CD4-positive, CD25-positive, alpha-beta regulatory T cell (primary cell): ENCODE results near the gene C19orf47. TPM values are rescaled to one million over a fixed set of nuclear protein-coding genes. Genes with fewer than 3 reads are reported as not detected.
A peak's percentile ranks its signal among the peaks of the same experiment; 100 is the strongest.

Source experiments
- ATAC-seq, 2 donors: fragments of 150-1000 bp; cut with Tn5 transposase; one replicate each; pipeline ENCODE4 v1.10.0; 2021; ENCODE audit warnings: low read depth in 2 of 2, moderate number of reproducible peaks in 2 of 2, moderate library complexity in 1 of 2
- DNase-seq, 3 donors: peaks; one replicate each; pipeline versions ENCODE4 v3.0.0 to v3.0.0-alpha.2; 2012 to 2022; ENCODE audit warnings: mixed read lengths in 1 of 3
- H3K27ac ChIP-seq: one replicate; pipeline ENCODE4 v1.7.0; 2013; ENCODE audit warnings: mild to moderate bottlenecking, low read length; ENCODE audit not compliant: insufficient read depth, poor library complexity, severe bottlenecking
- H3K27me3 ChIP-seq: one replicate; pipeline ENCODE4 v1.7.0; 2013; ENCODE audit warnings: low read length; ENCODE audit not compliant: control insufficient read depth, insufficient read depth
- H3K36me3 ChIP-seq: one replicate; pipeline ENCODE4 v1.7.0; 2013; ENCODE audit warnings: mild to moderate bottlenecking, low read length, moderate library complexity; ENCODE audit not compliant: control insufficient read depth, insufficient read depth
- H3K4me1 ChIP-seq: 2 replicates; pipeline ENCODE4 v1.7.0; 2013; ENCODE audit warnings: mild to moderate bottlenecking, low read length; ENCODE audit not compliant: insufficient read depth, control insufficient read depth, poor library complexity, severe bottlenecking
- H3K4me3 ChIP-seq: one replicate; pipeline ENCODE4 v1.7.0; 2013; ENCODE audit warnings: low read depth, mild to moderate bottlenecking, low read length, moderate library complexity
- H3K9me3 ChIP-seq, 2 experiments: 1 replicate in 1 of 2; 2 replicates in 1 of 2; pipeline ENCODE4 v1.7.0; 2013; ENCODE audit warnings: low read length in 2 of 2, mild to moderate bottlenecking in 1 of 2, moderate library complexity in 1 of 2; ENCODE audit not compliant: control insufficient read depth in 2 of 2
- H3K27ac Mint-ChIP-seq, 3 donors: one replicate each; pipeline ENCODE4 v1.8.0; 2020 to 2022; ENCODE audit warnings: mild to moderate bottlenecking in 3 of 3, mixed read lengths in 3 of 3, moderate library complexity in 2 of 3
- H3K27me3 Mint-ChIP-seq: one replicate; pipeline ENCODE4 v1.8.0; 2022; ENCODE audit warnings: mild to moderate bottlenecking, mixed read lengths
- H3K36me3 Mint-ChIP-seq: one replicate; pipeline ENCODE4 v1.8.0; 2020; ENCODE audit warnings: mixed read lengths
- H3K4me1 Mint-ChIP-seq, 4 donors: one replicate each; pipeline ENCODE4 v1.8.0; 2020 to 2022; ENCODE audit warnings: mixed read lengths in 4 of 4, mild to moderate bottlenecking in 1 of 4
- H3K4me3 Mint-ChIP-seq, 4 donors: one replicate each; pipeline ENCODE4 v1.8.0; 2020 to 2022; ENCODE audit warnings: mild to moderate bottlenecking in 4 of 4, mixed read lengths in 4 of 4, moderate library complexity in 3 of 4
- H3K9me3 Mint-ChIP-seq, 7 donors: one replicate each; pipeline ENCODE4 v1.8.0; 2020 to 2022; ENCODE audit warnings: mixed read lengths in 7 of 7, mild to moderate bottlenecking in 3 of 7, moderate library complexity in 2 of 7
- polyA plus RNA-seq, 4 donors: library from polyadenylated mRNA; unstranded; fragments of 300-500 nt; fragmentation: Illumina TruSeq; gene quantifications; one replicate each; pipeline ENCODE4 v1.2.3, GENCODE V29; 2021
- total RNA-seq: library from RNA; stranded (reverse); gene quantifications from one replicate; pipeline ENCODE4 v1.2.3, GENCODE V29; 2022

The C19orf47 gene
- total RNA-seq = 12.4 TPM
- polyA plus RNA-seq = 1 to 10 TPM; 5.9 to 8.3 (median 6.7) TPM

- no peaks in the 10 kb centered on the region for H3K36me3 ChIP-seq
Observed at GRCh38 chr19:40348125-40348913, at the start of gene C19orf47, which contains the start of gene PLD3. C19orf47 (minus strand) TSS chr19:40348397; CDS start chr19:40341857, 6,540 bp downstream. PLD3 (plus strand) TSS chr19:40348695; CDS start chr19:40366484, 17,789 bp downstream.

GRCh38 chr19:40397568-40397906 is 49.3 kb upstream of the C19orf47 start:
- H3K4me3 Mint-ChIP-seq = no peak overlapping the region

More at GRCh38 chr19:40348125-40348913, at the start of gene C19orf47, which contains the start of gene PLD3:
- Histone ChIP-seq H3K27ac (peak within 1 kb of the TSS; percentile 82), H3K4me1 (peaks cover 20% of the 10 kb centered on the region), H3K27me3 (no peaks in the 10 kb centered on the region), H3K9me3 (no peaks in the 10 kb centered on the region), H3K4me3 (peak within 1 kb of the TSS; percentile 97)
- H3K9me3 Mint-ChIP-seq = no peaks in the 10 kb centered on the region
- H3K27ac Mint-ChIP-seq = peak within 1 kb of the TSS; percentile 84 to 94 (median 92)
- no peaks in the 10 kb centered on the region for H3K27me3 Mint-ChIP-seq
- peak within 1 kb of the TSS; percentile 94 to 99 (median 95) for H3K4me3 Mint-ChIP-seq
- peak; percentile 97 to 100 (median 98) for DNase-seq
- peaks cover 6 to 51% (median 26%) of the 10 kb centered on the region in 4 donors for H3K4me1 Mint-ChIP-seq
- H3K36me3 Mint-ChIP-seq = peaks cover 6% of the 10 kb centered on the region
- peak; percentile 97 to 98 for ATAC-seq

DNA sequence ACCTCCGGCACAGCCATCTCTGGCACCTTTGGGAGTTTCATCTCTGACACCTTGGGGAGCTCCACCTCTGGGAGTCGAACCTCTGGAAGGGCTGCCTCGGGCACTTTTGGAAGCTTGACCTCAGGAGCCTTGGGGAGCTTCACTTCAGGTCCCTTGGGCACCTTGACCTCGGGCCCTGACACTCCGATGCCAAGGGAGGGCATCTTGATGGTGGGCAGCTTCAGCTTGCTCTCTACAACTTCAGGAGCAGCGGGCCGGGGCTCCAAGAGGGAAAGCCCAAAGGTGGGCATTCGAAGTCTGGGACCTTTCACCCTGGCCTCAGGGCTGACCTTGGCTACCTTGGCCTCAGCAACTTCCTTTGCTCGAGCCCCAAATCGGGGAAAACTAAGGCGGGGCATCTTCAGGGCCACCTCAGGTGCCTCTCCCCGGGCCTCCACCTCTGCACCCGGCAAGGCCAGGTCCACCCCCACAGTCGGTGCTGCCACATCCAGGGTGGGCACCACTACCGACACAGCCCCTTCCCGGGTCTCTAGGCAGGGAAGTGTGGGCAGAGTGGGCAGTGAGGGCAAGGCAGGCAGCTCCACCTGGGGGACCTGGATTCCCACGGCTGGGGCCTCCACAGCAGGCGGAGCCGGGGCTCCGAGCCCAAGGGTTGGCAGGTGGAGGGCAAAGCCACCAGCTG is 48.8 kb upstream of the C19orf47 start:
- peaks cover 0 to 21% (median 13%) of the 10 kb centered on the region in 4 donors for H3K4me1 Mint-ChIP-seq
- peaks cover 6% of the 10 kb centered on the region for H3K27me3 Mint-ChIP-seq
- H3K36me3 ChIP-seq = no peaks in the 10 kb centered on the region
- no peaks in the 10 kb centered on the region for H3K27me3 ChIP-seq
- H3K9me3 ChIP-seq = no peaks in the 10 kb centered on the region
- no peaks in the 10 kb centered on the region for H3K4me1 ChIP-seq
- ATAC-seq (no peak), DNase-seq (no peak)
- H3K36me3 Mint-ChIP-seq = peaks cover 12% of the 10 kb centered on the region
- H3K27ac ChIP-seq = no peak overlapping the region
- no peak overlapping the region for H3K27ac Mint-ChIP-seq
- H3K9me3 Mint-ChIP-seq = peaks cover 0 to 1% (median 0%) of the 10 kb centered on the region in 7 donors
- no peak overlapping the region for H3K4me3 ChIP-seq
- no peak overlapping the region for H3K4me3 Mint-ChIP-seq

More at GRCh38 chr19:40397568-40397906, 49.3 kb upstream of the C19orf47 start:
- Mint-ChIP-seq H3K27ac (no peak overlapping the region), H3K27me3 (peaks cover 6% of the 10 kb centered on the region), H3K9me3 (peaks cover 0 to 1% (median 0%) of the 10 kb centered on the region in 7 donors), H3K4me1 (peaks cover 0 to 21% (median 13%) of the 10 kb centered on the region in 4 donors), H3K36me3 (peaks cover 12% of the 10 kb centered on the region)
- Histone ChIP-seq H3K4me1 (no peaks in the 10 kb centered on the region), H3K9me3 (no peaks in the 10 kb centered on the region), H3K4me3 (no peak overlapping the region), H3K27ac (no peak overlapping the region), H3K36me3 (no peaks in the 10 kb centered on the region), H3K27me3 (no peaks in the 10 kb centered on the region)
- ATAC-seq (no peak), DNase-seq (no peak)

- H3K4me1 Mint-ChIP-seq = peaks cover 0 to 18% (median 11%) of the 10 kb centered on the region in 4 donors
Observed at GRCh38 chr19:40395956-40396355, 47.8 kb upstream of the C19orf47 start.

DNA sequence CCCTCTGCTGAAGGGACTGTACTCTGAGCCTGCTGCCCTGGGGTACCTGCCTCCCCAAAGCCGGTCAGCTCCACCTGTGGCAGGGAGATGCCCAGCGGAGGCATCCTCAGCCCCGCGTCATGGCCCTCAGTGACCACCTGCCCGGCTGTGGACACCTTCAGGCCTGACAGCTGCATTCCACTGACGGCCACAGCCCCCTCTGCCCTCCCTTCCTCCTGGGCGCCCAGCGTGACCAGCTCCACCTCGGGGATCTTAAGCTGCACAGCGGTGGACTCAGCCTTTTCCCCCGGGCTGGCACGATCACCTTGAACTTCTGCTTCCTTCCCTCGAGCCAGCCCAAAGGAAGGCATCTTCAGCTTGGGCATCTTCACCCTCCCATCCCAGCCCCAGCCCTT is 46.6 kb upstream of the C19orf47 start:
- Mint-ChIP-seq H3K4me1 (peaks cover 0 to 14% (median 8%) of the 10 kb centered on the region in 4 donors), H3K27me3 (peaks cover 4% of the 10 kb centered on the region), H3K36me3 (peaks cover 3% of the 10 kb centered on the region), H3K9me3 (peaks cover 0 to 1% (median 0%) of the 10 kb centered on the region in 7 donors), H3K27ac (no peak overlapping the region), H3K4me3 (no peak overlapping the region)
- DNase-seq (no peak), ATAC-seq (no peak)
- Histone ChIP-seq H3K4me1 (no peaks in the 10 kb centered on the region), H3K9me3 (no peaks in the 10 kb centered on the region), H3K27me3 (no peaks in the 10 kb centered on the region), H3K36me3 (no peaks in the 10 kb centered on the region), H3K4me3 (no peak overlapping the region), H3K27ac (no peak overlapping the region)

More at GRCh38 chr19:40395956-40396355, 47.8 kb upstream of the C19orf47 start:
- no peaks in the 10 kb centered on the region for H3K9me3 ChIP-seq
- H3K27ac Mint-ChIP-seq = no peak overlapping the region
- no peak overlapping the region for H3K4me3 Mint-ChIP-seq
- peaks cover 0 to 1% (median 0%) of the 10 kb centered on the region in 7 donors for H3K9me3 Mint-ChIP-seq
- no peaks in the 10 kb centered on the region for H3K27me3 ChIP-seq
- H3K4me1 ChIP-seq = no peaks in the 10 kb centered on the region
- peaks cover 6% of the 10 kb centered on the region for H3K27me3 Mint-ChIP-seq
- H3K27ac ChIP-seq = no peak overlapping the region
- no peak for DNase-seq
- H3K4me3 ChIP-seq = no peak overlapping the region
- peaks cover 9% of the 10 kb centered on the region for H3K36me3 Mint-ChIP-seq
- H3K36me3 ChIP-seq = no peaks in the 10 kb centered on the region
- ATAC-seq = no peak

- Mint-ChIP-seq H3K4me3 (no peak overlapping the region), H3K27ac (no peak overlapping the region), H3K4me1 (peaks cover 0 to 9% (median 3%) of the 10 kb centered on the region in 4 donors), H3K27me3 (no peaks in the 10 kb centered on the region), H3K36me3 (peaks cover 3% of the 10 kb centered on the region), H3K9me3 (peaks cover 0 to 1% (median 0%) of the 10 kb centered on the region in 7 donors)
- no peaks in the 10 kb centered on the region for H3K9me3 ChIP-seq
- ATAC-seq (no peak), DNase-seq (no peak)
- no peak overlapping the region for H3K27ac ChIP-seq
- no peak overlapping the region for H3K4me3 ChIP-seq
- H3K36me3 ChIP-seq = no peaks in the 10 kb centered on the region
- H3K4me1 ChIP-seq = no peaks in the 10 kb centered on the region
- no peaks in the 10 kb centered on the region for H3K27me3 ChIP-seq
Observed at GRCh38 chr19:40393894-40394815, 46.0 kb upstream of the C19orf47 start.

DNA sequence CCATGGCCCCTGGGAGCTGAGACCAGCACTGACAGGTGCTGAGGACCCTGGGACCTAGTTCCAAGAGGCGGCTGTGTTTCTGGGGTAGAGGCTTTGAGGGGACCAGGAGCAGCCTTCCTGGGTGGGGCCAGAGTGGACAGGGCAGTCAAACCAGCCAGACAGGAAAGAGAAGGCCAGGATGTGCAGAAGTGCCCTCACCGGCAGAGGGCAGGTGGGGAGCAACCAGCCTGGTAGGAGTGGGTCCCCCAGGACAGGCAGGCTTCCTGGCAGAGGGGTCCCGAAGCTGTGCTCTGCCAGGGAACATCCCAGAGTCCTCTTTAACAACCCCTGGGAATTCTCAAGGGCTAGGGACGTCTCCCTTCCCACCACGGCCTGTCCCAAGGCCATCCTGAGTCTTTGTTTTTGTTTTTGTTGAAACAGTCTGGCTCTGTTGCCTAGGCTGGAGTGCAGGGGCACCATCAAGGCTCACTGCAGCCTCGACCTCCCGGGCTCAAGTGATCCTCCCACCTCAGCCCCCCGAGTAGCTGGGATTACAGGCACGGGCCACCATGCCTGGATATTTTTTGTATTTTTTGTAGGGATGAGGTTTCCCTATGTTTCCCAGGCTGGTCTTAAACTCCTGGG is 44.8 kb upstream of the C19orf47 start:
- Mint-ChIP-seq H3K4me3 (no peak overlapping the region), H3K27ac (no peak overlapping the region), H3K4me1 (no peaks in the 10 kb centered on the region), H3K9me3 (no peaks in the 10 kb centered on the region), H3K27me3 (no peaks in the 10 kb centered on the region), H3K36me3 (no peaks in the 10 kb centered on the region)
- no peak overlapping the region for H3K4me3 ChIP-seq
- no peaks in the 10 kb centered on the region for H3K4me1 ChIP-seq
- ATAC-seq (no peak), DNase-seq (no peak)
- H3K27ac ChIP-seq = no peak overlapping the region
- H3K36me3 ChIP-seq = no peaks in the 10 kb centered on the region
- no peaks in the 10 kb centered on the region for H3K27me3 ChIP-seq
- H3K9me3 ChIP-seq = no peaks in the 10 kb centered on the region
